Measurements from ENCODE around the gene CLASP2. TPM values are rescaled to one million over a fixed set of nuclear protein-coding genes. Genes with fewer than 3 reads are reported as not detected.

The CLASP2 gene
- polyA plus RNA-seq, 1 experiment = 27.4 TPM

GRCh38 chr3:33729993-33730392 is 11.9 kb upstream of the CLASP2 start:
- no peaks in the 10 kb centered on the region for H3K27me3 ChIP-seq (ENCODE audit: control insufficient read depth, insufficient read depth, low read length)
- POLR2A ChIA-PET = no interaction called here
- TF ChIP-seq CTCF (IDR thresholded peaks at IDR 0.05; ENCODE audit: low read depth, low read length) = no peak
- no peak for DNase-seq (ENCODE audit: low read depth, low spot score)
- CTCF ChIA-PET = no interaction called here
- no peak overlapping the region for H3K27ac ChIP-seq (ENCODE audit: low read depth, low read length)
- H3K4me3 ChIP-seq (ENCODE audit: low read depth, low read length) = no peak overlapping the region
- peaks cover 2% of the 10 kb centered on the region; the same call in 1 of the 2 replicates for H3K9me3 ChIP-seq (ENCODE audit: control insufficient read depth, insufficient read depth, low read length)

GRCh38 chr3:33724256-33724655 is 6.2 kb upstream of the CLASP2 start:
- TF ChIP-seq CTCF (IDR thresholded peaks at IDR 0.05; ENCODE audit: low read depth, low read length) = no peak
- ChIA-PET CTCF (interaction anchor here (1.3 to 1.4 kb wide), 2 partner anchors 52 to 53 kb away, joined by 3 read pairs; no protein-coding TSS in a partner anchor), POLR2A (interaction anchor here (0.7 kb wide), 1 partner anchor 816 kb away, joined by 3 read pairs; no protein-coding TSS in a partner anchor)
- Histone ChIP-seq H3K9me3 (ENCODE audit: control insufficient read depth, insufficient read depth, low read length) (no peaks in the 10 kb centered on the region), H3K27me3 (ENCODE audit: control insufficient read depth, insufficient read depth, low read length) (no peaks in the 10 kb centered on the region), H3K4me3 (ENCODE audit: low read depth, low read length) (no peak overlapping the region), H3K27ac (ENCODE audit: low read depth, low read length) (no peak overlapping the region)
- DNase-seq (ENCODE audit: low read depth, low spot score) = no peak

GRCh38 chr3:33722626-33723370 is 4.7 kb upstream of the CLASP2 start:
- TF ChIP-seq CTCF (IDR thresholded peaks at IDR 0.05; ENCODE audit: low read depth, low read length) = no peak
- Histone ChIP-seq H3K9me3 (ENCODE audit: control insufficient read depth, insufficient read depth, low read length) (no peaks in the 10 kb centered on the region; the same call in 1 of the 2 replicates), H3K4me3 (ENCODE audit: low read depth, low read length) (no peak overlapping the region), H3K27ac (ENCODE audit: low read depth, low read length) (no peak overlapping the region), H3K27me3 (ENCODE audit: control insufficient read depth, insufficient read depth, low read length) (no peaks in the 10 kb centered on the region)
- CTCF ChIA-PET = interaction anchor here (1.4 kb wide), 1 partner anchor 55 kb away, joined by 3 read pairs; no protein-coding TSS in a partner anchor
- DNase-seq (ENCODE audit: low read depth, low spot score) = no peak
- POLR2A ChIA-PET = no interaction called here

- CTCF ChIA-PET = no interaction called here
- H3K9me3 ChIP-seq (ENCODE audit: control insufficient read depth, insufficient read depth, low read length) = no peaks in the 10 kb centered on the region; the same call in 1 of the 2 replicates
- POLR2A ChIA-PET = no interaction called here
- no peaks in the 10 kb centered on the region for H3K27me3 ChIP-seq (ENCODE audit: control insufficient read depth, insufficient read depth, low read length)
- H3K27ac ChIP-seq (ENCODE audit: low read depth, low read length) = peak overlapping the region; percentile 3
- no peak for TF ChIP-seq CTCF (IDR thresholded peaks at IDR 0.05; ENCODE audit: low read depth, low read length)
- H3K4me3 ChIP-seq (ENCODE audit: low read depth, low read length) = no peak overlapping the region
- DNase-seq (ENCODE audit: low read depth, low spot score) = no peak
Measured at GRCh38 chr3:33722191-33722590, 4.1 kb upstream of the CLASP2 start.

GRCh38 chr3:33718595-33718907 is 497 bp upstream of the CLASP2 start:
- POLR2A ChIA-PET = no interaction called here
- no peaks in the 10 kb centered on the region; the same call in 1 of the 2 replicates for H3K9me3 ChIP-seq (ENCODE audit: control insufficient read depth, insufficient read depth, low read length)
- TF ChIP-seq CTCF (IDR thresholded peaks at IDR 0.05; ENCODE audit: low read depth, low read length) = no peak
- peak overlapping the region; percentile 78 for H3K4me3 ChIP-seq (ENCODE audit: low read depth, low read length)
- H3K27me3 ChIP-seq (ENCODE audit: control insufficient read depth, insufficient read depth, low read length) = no peaks in the 10 kb centered on the region
- H3K27ac ChIP-seq (ENCODE audit: low read depth, low read length) = no peak overlapping the region
- CTCF ChIA-PET = no interaction called here
- no peak for DNase-seq (ENCODE audit: low read depth, low spot score)
